LNCAP (cell line): ENCODE results near the gene FGR.

ENCODE experiments used
- TF ChIP-seq, protein P1 (sequence below): fragments of 450-650 bp; IDR thresholded peaks from 2 replicates; pipeline ENCODE4 v1.5.1; 2017; ENCODE audit warnings: mild to moderate bottlenecking

FGR gene

DNA sequence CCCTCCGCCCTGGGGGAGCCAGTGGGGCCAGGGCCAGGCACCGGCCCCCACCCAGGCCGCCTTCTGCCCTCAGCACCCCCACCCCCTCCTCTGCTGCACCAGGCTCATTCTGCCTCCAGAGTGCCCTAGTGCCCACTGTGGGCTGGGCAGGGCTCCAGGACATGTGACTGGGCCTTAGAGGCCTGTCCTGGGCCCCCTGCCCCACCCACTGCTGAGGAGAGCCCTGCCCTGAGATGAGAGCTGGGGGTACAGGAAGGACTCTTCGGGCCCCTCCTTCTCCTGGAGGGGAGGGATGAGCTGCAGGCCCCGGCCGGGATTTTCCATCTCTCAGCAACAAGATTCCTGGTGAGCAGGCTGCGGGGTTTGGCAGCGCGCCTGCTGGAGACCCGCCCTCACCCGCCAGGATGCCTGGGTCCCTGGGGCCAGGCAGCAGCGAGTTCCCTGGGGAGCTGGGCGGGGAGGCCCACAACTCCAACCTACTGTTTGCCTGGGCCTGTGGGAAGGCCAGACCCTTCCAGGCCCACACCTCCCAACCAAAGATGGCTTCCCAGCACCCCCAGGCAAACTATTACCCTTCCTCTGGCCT, 45.1 kb downstream of the FGR start:
- TF ChIP-seq, protein P1, sequence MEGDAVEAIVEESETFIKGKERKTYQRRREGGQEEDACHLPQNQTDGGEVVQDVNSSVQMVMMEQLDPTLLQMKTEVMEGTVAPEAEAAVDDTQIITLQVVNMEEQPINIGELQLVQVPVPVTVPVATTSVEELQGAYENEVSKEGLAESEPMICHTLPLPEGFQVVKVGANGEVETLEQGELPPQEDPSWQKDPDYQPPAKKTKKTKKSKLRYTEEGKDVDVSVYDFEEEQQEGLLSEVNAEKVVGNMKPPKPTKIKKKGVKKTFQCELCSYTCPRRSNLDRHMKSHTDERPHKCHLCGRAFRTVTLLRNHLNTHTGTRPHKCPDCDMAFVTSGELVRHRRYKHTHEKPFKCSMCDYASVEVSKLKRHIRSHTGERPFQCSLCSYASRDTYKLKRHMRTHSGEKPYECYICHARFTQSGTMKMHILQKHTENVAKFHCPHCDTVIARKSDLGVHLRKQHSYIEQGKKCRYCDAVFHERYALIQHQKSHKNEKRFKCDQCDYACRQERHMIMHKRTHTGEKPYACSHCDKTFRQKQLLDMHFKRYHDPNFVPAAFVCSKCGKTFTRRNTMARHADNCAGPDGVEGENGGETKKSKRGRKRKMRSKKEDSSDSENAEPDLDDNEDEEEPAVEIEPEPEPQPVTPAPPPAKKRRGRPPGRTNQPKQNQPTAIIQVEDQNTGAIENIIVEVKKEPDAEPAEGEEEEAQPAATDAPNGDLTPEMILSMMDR: no peak

DNA sequence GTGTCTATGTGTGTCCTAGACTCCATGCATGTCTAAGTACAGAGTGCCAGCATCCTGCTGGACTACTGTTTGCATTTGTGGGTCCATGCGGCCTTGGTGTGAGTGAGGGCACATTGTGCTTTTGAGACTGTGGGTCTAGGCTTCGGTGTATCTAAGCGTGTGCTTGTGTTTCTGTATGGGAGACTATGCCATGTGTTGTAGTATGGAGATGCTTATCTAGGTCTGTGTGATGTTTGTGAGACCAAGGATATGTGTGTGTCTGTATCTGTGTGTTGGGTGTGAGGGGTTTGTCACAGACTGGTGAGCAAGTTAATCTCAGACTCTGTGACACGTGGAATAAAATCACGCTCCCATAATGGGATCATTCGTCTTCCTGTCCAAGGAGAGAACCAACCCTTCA, 45.5 kb downstream of the FGR start:
- TF ChIP-seq, protein P1: no peak

DNA sequence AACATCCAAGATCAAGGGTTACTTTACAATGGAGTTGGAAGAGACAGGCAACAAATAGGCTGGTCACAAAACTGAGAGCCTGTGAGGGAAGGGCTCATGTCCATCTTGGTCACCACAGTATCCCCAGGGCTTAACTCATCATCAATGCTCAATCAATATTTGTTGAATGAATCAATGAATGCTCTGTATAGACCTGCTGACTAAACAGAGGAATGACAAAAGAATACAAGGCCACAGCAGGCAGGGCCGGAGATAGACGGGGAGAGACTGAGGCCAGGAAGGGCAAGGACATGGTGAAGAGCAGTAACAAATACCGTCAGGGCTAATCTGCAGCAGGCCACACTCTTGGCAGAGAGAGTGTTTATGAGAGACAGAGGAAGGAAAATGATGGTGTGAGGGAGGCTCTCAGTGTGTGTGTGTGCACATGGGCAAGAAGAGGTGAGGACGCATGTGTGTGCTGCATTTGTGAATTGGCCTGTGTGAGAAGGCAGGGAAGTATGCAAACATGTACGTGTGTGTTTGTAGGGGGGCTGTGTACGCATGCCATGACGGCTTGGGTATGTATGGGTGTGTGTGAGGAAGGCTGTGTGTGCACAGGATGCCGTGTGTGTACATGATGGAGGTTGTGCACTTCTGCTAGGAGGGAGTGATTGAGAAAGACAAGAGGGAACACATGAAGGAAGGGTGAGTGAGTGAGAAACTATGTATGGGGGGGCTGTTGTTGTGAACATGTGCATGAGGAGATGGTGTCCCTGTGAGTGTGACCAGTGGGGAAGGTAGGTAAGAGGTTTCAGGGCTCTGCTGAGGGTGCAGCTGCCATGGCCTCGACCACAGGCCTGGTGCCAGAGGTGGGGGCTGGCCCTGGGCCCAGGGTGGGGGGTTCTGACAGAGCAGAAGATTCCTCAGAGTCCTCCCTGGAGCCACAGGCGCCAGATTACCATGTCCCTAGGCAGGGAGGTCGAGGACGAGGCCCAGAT, 46.4 kb downstream of the FGR start:
- TF ChIP-seq, protein P1: no peak

DNA sequence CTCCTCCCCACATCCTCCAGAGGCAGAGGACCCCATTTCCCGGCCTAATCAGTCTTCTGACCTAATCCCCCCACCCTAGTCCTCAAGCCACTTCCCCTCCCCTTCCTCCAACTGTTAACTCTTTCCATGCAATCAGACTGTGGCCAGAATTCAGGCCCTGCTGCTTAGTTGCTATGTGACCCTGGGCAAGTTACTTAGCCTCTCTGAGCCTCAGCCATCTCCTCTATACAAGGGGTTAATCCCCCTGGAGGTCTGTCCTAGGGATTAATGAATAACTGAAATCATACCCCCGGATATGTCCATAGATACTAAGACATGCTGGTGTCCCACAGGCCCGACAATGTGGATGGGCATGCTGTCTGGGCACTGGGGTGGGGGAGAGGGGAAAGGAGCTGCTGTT, 49.3 kb downstream of the FGR start:
- TF ChIP-seq, protein P1: no peak

DNA sequence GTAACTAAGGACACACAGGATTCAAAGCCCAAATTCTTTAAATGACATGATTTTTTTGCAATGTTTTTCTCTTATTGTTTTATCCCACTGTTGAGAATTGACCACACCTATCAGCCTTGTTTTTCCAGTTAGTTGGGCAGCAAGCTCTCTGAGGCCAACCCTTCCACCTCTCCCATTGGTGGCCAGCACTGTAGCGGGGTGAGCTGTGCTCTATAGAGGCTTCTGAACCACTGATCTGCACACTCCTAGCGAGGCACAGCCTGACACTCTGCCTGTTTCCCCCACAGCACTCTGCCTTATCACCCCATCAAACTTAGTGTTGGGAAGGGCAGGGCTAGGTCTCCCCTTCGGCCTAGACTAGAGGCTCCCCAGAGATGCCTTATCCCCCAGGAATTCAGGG, 50.5 kb downstream of the FGR start:
- TF ChIP-seq, protein P1: no peak

DNA sequence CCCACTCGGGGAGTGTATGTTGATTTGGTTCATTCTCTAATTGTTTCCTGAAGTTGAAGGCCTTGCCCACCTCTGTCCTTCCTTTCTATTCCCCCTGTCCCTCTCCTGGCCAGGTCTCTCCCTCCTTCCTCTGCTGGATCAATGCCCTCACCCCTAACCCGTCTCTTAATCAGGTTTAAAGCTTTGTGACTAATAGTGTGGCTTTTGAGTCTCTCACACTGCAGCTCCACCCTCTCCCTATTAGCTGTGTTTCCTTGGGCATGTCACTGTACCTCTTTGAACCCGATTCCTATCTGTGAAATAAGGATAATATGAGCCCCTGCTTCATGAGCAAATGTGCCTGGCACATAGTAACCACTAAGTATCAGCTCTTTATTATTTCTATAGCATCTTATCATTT, 51.5 kb downstream of the FGR start:
- TF ChIP-seq, protein P1: no peak

DNA sequence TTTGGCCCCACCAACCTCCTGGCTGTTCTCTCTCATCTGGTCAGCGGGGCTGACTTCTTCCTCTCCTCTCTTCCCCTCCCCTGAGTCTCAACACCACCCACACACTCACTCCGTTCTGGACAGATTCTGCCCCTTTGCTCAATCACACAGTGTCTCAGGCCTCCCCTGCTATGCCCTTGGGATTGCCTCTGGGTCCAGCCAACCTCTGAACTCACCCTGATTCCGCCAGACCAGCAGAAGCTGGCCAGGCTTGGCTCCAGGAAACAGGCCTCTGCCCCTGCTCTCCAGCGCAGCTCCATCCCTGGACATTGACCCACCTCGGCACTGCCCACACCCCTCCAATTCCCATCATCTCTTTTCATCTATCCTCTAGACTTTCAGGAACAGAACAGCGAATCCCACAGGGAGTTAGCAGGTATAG, 53.2 kb downstream of the FGR start:
- TF ChIP-seq, protein P1: no peak
